GM12874 (cell line): Measurements from ENCODE around the gene CEBPB.

Source experiments
- TF ChIP-seq, protein P1 (sequence below): IDR thresholded peaks from 2 replicates; pipeline ENCODE4 v1.5.1; 2011; ENCODE audit warnings: low read depth, mild to moderate bottlenecking, control low read depth, low read length, moderate library complexity; ENCODE audit not compliant: insufficient read depth

The CEBPB gene

DNA sequence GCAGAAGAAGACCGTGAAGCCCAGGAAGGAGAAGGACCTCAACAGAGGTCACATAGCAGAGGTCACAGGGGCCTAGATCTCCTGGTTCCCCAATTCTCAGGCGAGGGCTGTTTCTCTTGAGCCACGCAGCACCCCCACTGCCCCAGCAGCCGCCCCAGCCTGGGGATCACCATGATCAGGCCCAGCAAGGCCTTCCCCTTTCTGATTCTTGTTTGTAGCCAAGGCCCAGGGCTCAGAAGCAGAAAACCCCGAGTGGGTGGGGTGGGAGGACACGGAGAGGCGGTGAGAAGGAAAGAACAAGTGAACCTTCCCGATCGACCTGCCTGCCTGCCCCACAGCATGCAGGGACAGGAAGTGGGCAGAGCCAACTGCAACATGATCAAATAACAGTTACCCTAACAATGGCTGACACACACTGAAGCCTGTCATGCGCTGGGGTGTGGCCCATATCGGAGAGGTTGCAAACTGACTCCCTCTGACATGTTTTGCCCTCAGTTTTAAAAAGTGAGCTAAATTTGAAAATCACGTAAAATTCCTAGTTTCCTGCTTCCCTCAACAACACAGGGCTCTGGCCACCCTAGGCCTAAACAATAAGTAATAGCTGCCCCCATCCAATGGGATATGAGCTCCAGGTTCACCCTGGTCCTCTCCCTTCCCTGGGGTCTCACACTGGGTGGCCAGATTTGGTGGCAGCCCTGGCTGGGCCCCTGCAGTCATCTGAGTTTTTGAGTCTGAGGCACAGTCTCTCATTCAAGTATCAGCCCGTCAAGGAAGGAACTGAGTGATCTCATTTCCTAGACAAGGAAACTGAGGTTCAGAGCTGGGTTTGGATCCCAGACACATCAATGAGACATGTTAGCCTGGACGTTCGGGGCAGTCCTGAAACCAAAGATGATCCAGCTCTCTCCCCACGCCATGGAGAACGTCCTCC lies 43.6 kb upstream of the CEBPB start:
- TF ChIP-seq, protein P1, sequence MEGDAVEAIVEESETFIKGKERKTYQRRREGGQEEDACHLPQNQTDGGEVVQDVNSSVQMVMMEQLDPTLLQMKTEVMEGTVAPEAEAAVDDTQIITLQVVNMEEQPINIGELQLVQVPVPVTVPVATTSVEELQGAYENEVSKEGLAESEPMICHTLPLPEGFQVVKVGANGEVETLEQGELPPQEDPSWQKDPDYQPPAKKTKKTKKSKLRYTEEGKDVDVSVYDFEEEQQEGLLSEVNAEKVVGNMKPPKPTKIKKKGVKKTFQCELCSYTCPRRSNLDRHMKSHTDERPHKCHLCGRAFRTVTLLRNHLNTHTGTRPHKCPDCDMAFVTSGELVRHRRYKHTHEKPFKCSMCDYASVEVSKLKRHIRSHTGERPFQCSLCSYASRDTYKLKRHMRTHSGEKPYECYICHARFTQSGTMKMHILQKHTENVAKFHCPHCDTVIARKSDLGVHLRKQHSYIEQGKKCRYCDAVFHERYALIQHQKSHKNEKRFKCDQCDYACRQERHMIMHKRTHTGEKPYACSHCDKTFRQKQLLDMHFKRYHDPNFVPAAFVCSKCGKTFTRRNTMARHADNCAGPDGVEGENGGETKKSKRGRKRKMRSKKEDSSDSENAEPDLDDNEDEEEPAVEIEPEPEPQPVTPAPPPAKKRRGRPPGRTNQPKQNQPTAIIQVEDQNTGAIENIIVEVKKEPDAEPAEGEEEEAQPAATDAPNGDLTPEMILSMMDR: no peak

DNA sequence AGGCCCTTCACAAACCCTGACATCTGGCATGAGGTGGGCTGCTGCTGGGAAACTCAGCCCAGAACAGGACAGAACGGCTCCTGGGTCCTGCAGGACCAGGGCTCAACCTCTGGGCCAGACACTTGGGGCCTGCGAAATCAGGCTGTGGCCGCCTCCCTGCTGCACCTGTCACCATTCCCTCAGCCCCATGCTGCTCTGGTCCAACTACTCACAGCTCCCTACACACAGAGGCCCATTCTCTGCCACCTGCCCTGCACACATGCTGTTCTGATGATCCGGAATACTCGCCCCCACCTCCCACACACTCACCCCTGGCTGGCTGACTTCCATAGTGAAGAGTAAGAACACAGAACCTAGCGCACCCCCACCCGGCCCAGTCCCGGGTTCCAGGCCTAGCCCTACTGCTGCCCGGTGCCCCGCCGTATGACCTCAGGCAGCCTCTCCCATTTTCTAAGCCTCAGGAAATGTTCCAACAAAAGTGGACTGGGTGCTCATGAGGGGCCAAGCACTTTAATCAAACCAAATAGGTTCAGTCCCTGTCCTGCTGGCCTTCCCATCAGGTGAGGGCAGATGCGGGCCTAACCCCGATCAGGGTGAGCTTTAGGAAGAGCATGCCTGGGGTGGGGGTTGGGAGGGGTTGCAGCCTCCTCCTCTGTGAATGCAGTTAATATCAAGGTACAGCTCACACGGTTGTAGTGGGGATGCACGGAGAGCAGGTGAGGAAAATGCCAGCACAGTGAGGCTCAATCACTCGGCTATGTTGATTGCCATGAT lies 41.0 kb upstream of the CEBPB start:
- TF ChIP-seq, protein P1: no peak

DNA sequence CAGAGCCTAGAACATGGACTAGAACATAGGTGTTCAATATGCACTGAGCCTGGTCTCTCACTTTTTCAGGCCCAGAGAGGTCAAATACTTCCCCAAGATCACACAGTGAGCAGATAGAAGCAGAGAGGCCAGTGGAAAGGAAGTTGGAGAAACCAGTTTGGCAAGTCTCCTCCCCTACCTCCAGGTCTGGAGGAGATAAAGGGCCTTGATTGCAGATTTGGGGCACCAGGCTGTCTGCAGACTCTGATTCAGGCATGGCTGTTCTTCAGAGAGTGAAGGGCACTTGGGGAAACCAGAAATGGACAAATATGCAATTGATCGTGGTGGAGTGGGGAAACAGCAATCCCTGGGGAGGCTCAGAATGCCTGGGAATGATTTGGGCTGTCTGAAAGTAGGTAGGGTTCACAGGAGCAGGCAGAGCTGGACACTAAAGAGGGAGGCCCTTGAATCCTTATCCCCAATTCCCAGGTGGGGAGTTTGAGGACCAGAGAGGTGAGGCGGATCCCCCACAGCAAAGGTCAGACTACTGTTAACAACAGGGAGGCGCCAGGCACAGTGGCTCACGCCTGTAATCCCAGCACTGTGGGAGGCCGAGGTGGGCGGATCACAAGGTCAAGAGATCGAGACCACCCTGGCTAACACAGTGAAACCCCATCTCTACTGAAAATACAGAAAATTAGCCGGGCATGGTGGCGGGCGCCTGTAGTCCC lies 39.4 kb upstream of the CEBPB start:
- TF ChIP-seq, protein P1: no peak

DNA sequence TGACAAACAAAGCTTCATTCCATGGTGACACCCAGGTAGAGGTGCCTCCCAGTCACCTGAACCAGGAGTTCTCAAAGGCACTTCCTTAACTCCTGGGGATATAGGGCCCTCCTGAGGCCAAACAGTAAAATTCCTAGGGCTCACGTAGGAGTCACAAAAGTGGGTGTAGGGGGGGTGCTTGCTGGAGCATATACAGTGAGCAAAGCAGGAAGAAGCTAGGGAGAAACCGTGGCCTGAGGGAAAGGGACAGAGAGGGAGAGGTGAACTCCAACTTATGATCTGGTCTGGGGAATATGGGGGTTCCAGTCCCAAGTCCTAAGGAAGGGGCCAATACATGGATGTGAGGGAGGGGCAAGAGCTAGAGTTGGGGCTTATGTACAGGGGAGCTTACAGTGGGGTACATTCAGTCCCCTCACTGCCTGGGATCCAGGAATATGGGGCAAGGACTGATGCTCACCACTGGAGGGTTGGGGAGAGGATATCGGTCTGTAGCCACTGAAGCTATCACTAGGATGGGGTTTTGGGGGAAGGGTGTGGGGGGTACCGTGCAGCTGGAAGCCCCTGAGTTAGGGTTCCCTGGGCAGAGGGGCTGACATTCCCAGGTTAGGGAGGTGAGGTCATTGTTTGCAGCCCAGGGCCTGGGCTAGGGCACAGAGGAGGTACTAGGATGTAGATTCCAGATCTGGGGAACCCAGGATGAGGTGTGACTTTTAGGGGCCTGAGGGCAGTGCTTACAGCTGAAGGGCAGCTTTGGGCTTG lies 38.1 kb upstream of the CEBPB start:
- TF ChIP-seq, protein P1: no peak

DNA sequence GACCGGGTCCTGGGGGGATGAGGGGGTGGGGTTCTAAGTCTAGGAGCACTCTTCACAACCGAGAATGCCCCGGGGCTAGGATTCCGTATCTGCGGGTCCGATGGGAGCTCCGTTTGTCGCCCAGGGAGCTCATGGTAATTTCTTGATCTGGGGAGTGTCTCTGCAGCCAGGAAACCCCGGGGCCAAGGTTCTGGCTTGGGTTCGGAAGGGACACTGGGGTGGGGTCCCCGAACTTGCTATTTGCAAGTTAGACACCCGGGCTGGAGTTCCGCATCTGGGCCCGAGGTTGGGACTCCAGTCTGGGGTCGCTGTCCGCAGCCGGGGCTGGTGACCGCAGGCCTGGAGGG lies 37.5 kb upstream of the CEBPB start:
- TF ChIP-seq, protein P1: no peak

DNA sequence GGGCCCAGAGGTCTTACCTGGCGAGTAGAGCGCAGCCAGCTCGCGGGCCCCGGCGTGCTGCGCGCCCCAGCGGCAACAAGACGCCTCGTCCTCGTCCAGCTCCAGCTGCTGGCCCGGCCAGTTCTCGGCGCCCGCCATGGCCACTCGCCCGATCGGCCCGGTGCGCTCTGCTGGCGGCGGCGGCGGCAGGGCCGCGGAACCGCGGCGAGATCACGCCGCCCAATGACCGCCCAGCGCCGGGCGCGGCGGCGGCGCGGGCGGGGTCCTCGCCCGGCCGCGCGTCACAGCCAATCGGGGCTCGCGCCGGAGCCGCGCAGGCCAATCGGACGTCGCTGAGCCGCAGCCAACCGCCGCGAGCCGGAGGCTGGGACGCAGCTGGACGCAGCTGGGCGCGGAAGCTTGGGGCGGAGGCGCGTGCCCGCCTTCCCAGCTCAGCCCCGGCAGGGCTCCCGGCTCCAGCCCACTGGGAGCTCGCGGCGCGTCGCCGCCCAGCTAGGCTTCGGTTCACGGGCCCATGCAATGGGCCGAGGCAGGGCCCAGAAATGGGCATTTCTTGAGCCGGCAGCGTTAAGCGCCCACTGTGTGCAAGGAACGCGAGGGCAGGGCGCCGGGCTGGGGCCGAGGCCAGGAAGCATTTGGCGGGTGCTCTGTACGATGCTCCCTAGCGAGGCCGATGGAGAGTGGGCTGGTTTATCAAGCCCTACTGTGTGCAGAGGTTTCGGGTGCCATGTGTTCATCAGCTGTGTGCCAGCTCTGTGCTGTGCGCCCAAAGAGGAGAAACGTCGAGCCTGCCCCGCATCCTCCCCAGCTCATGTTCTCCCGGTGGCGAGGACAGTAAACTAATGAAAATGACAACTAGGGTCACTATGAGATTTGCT lies 36.9 kb upstream of the CEBPB start, which contains the start of gene PEDS1:
Gene PEDS1 (minus strand): TSS at position 224 of the 878 bp plus-strand sequence. CDS start 86 bp downstream, at position 138.
- TF ChIP-seq, protein P1: no peak
